ENCODE results near the gene GLI1.

GLI1 gene

DNA sequence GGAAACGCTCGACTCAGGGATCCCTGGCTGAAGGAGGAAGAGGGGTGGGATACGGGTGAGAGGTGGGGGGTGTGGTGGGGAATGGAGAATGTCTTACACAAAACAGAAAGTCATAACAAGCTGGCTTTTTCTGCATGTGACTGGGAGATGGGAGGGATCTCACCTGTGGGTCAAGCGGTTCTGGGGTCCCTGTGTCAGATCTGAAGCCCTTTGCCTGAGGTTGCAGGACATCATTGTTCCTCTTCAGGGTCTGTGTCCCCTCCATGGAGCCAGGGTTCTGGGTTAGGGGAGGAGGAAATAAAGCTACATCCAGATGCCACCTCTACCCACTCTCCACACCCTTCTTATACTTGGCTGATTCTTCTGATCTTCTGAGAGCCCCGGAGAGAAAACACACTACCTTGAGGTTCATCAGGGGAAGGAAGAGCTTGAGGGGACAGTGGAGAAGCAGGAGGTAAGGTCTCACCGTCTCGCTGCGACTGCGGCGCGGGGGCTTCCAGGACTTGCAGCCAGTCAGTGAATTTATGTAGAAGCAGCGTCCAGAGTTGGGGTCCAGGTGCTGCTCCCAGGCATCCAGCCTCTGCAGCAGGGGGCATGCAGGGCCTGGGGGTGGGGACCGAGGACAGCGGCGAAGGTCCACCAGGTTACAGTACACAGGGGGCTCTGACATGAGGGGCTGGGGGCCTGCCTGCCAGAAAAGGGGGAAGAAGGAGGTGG, 17.6 kb downstream of the GLI1 start:
- H3K27ac ChIP-seq: no peak overlapping the region
- H3K9ac ChIP-seq: no peak overlapping the region
- no peak overlapping the region for H3K4me2 ChIP-seq (ENCODE audit: low read length)
- no peak overlapping the region for H3K4me3 ChIP-seq (ENCODE audit: low read depth, low read length)
- no peaks in the 10 kb centered on the region for H3K9me3 ChIP-seq (ENCODE audit: control insufficient read depth, low read length)
- peaks cover 7% of the 10 kb centered on the region for H3K27me3 ChIP-seq (ENCODE audit: control insufficient read depth, insufficient read depth, low read length)
- H3K36me3 ChIP-seq (ENCODE audit: control insufficient read depth, insufficient read depth, low read length): no peaks in the 10 kb centered on the region
- no peaks in the 10 kb centered on the region for H3K79me2 ChIP-seq
- peaks cover 11% of the 10 kb centered on the region for H3K4me1 ChIP-seq
- H2AFZ ChIP-seq: no peak overlapping the region
- TF ChIP-seq, protein P1, sequence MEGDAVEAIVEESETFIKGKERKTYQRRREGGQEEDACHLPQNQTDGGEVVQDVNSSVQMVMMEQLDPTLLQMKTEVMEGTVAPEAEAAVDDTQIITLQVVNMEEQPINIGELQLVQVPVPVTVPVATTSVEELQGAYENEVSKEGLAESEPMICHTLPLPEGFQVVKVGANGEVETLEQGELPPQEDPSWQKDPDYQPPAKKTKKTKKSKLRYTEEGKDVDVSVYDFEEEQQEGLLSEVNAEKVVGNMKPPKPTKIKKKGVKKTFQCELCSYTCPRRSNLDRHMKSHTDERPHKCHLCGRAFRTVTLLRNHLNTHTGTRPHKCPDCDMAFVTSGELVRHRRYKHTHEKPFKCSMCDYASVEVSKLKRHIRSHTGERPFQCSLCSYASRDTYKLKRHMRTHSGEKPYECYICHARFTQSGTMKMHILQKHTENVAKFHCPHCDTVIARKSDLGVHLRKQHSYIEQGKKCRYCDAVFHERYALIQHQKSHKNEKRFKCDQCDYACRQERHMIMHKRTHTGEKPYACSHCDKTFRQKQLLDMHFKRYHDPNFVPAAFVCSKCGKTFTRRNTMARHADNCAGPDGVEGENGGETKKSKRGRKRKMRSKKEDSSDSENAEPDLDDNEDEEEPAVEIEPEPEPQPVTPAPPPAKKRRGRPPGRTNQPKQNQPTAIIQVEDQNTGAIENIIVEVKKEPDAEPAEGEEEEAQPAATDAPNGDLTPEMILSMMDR (IDR thresholded peaks at IDR 0.05): no peak

DNA sequence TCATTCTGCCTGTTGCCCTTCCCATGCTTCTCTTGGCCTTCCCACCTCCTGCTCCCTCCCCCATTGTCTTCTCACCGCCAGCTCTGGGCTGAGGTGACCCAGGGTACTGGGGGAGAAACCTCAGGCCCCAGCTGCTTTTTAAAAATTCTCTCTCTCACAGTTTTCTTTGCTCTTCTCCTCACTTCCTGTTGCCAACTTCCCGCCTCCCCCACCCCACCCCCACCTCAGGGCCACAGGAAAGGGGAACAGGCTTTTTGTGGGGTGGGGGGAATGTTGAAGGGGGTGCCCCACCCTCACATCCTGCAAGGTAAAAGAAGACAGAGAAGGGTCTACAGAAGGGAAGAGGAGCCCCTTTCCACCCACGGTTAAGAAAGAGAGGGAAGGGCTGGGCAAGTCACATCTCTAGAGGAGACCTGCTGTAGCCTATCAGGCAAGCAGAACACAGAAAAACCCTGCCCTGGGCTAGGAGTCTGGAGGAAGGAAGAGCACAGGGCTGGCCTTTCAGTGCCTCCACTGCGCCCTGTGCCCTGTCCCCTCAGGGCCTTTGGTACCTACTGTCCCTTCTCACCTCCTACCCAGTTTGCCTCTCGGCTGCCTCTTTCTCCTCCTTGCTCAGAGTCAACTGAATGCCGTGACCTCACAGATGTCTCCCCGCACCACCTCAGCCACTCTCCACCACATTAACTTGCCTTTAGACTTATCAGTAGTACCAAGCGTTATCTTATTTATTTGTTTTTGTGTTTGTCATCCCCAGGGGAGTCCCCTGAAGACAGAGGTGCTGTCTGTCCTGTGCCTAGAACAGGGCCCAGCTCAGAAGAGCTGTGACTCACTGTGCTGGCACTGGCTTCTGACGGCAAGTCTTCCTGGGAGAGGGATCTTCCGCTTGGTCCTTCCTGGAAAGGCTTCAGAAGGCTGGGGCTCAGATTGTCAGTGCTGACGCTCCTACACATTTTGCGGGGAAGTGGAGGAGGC, 18.4 kb downstream of the GLI1 start:
- Histone ChIP-seq H3K4me1 (peaks cover 11% of the 10 kb centered on the region), H3K9ac (no peak overlapping the region), H3K36me3 (ENCODE audit: control insufficient read depth, insufficient read depth, low read length) (no peaks in the 10 kb centered on the region), H3K27me3 (ENCODE audit: control insufficient read depth, insufficient read depth, low read length) (peaks cover 7% of the 10 kb centered on the region), H2AFZ (no peak overlapping the region), H3K4me3 (ENCODE audit: low read depth, low read length) (no peak overlapping the region), H3K9me3 (ENCODE audit: control insufficient read depth, low read length) (no peaks in the 10 kb centered on the region), H3K4me2 (ENCODE audit: low read length) (no peak overlapping the region), H3K27ac (no peak overlapping the region), H3K79me2 (no peaks in the 10 kb centered on the region)
- TF ChIP-seq, protein P1 (IDR thresholded peaks at IDR 0.05): no peak

DNA sequence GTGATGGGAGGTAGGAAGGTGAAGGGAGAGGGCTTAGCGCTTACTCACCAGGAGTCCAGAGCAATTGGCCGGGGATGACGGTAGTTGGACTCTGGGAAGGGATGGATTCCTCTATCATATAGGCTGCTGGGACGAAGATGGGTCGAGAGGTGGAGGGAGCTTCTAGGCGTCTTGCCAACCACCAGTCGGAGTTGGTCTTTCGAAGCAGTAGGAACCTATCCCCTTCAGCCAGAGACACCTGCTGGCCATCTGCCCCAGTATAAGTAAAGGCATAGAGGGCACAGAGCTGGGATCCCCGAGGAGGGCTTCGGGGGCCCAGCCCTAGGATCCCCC, 19.4 kb downstream of the GLI1 start:
- no peak overlapping the region for H3K4me3 ChIP-seq (ENCODE audit: low read depth, low read length)
- no peaks in the 10 kb centered on the region for H3K36me3 ChIP-seq (ENCODE audit: control insufficient read depth, insufficient read depth, low read length)
- no peak overlapping the region for H3K27ac ChIP-seq
- H3K4me2 ChIP-seq (ENCODE audit: low read length): no peak overlapping the region
- H3K4me1 ChIP-seq: peaks cover 11% of the 10 kb centered on the region
- H2AFZ ChIP-seq: no peak overlapping the region
- no peak overlapping the region for H3K9ac ChIP-seq
- H3K79me2 ChIP-seq: no peaks in the 10 kb centered on the region
- H3K9me3 ChIP-seq (ENCODE audit: control insufficient read depth, low read length): no peaks in the 10 kb centered on the region
- H3K27me3 ChIP-seq (ENCODE audit: control insufficient read depth, insufficient read depth, low read length): peaks cover 7% of the 10 kb centered on the region
- TF ChIP-seq, protein P1 (IDR thresholded peaks at IDR 0.05): no peak

DNA sequence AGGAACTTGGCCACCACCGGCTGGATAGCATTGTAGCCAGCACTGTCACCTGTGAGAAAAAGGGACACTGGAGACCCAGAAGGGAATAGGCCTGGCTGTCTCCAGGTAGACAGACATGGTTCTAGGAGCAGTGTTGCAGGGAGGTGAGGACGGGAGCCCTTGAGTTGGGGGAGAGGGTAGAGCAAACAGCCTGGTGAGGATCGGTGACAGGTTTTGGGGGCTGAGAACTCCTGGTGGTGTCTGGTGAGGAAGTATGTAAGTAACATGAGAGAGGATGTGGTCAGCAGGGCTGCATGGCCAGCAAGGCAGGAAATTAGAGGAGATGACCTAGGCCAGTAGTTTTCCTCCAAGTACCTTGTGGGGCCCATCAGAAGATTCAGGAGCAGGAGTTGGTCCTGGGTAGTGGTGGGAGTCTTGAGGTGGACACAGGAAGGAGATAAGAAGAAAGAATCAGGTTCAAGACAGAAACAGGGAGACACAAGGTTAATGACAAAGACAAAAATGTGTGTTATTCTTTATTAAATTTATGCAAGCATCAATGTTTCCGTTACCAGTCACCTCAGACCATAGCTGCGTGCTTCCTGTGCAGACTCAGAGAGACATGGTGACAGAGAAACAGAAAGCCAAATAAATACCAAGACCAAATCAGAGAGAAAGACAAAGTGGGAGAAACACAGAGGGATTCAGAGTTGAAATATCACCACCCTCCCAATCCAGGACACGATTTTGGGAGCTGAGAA, 20.0 kb downstream of the GLI1 start, which contains the start of gene ARHGAP9:
Gene ARHGAP9, minus strand, starts transcription at position 491 of the 740 bp plus-strand sequence. Its CDS starts 460 bp downstream, at position 31.
- Histone ChIP-seq H3K36me3 (ENCODE audit: control insufficient read depth, insufficient read depth, low read length) (no peaks in the 10 kb centered on the region), H3K79me2 (no peaks in the 10 kb centered on the region), H3K27ac (no peak within 1 kb of the TSS), H3K4me3 (ENCODE audit: low read depth, low read length) (no peak within 1 kb of the TSS), H3K4me2 (ENCODE audit: low read length) (no peak within 1 kb of the TSS), H3K9me3 (ENCODE audit: control insufficient read depth, low read length) (no peaks in the 10 kb centered on the region), H2AFZ (no peak within 1 kb of the TSS), H3K27me3 (ENCODE audit: control insufficient read depth, insufficient read depth, low read length) (peaks cover 7% of the 10 kb centered on the region), H3K4me1 (peaks cover 8% of the 10 kb centered on the region), H3K9ac (no peak within 1 kb of the TSS)
- TF ChIP-seq, protein P1 (IDR thresholded peaks at IDR 0.05): no peak
